HFFc6 (cell line): ENCODE results near the gene LGALS4. TPM values are rescaled to one million over a fixed set of nuclear protein-coding genes. Genes with fewer than 3 reads are reported as not detected.

ENCODE experiments used
- DNase-seq: peaks from one replicate; pipeline ENCODE4 v3.0.0-alpha.2; 2018
- H3K27ac Mint-ChIP-seq: 2 replicates; pipeline ENCODE4 v1.8.0; 2020; ENCODE audit warnings: mild to moderate bottlenecking, mixed read lengths
- H3K27me3 Mint-ChIP-seq: 2 replicates; pipeline ENCODE4 v1.8.0; 2021; ENCODE audit warnings: mild to moderate bottlenecking, moderate library complexity, mixed read lengths; ENCODE audit not compliant: insufficient read depth
- H3K36me3 Mint-ChIP-seq: 2 replicates; pipeline ENCODE4 v1.8.0; 2021; ENCODE audit warnings: low read depth, mixed read lengths
- H3K4me1 Mint-ChIP-seq: 2 replicates; pipeline ENCODE4 v1.8.0; 2020; ENCODE audit warnings: low read depth, mixed read lengths
- H3K4me3 Mint-ChIP-seq: 2 replicates; pipeline ENCODE4 v1.8.0; 2020; ENCODE audit warnings: mild to moderate bottlenecking, moderate library complexity, mixed read lengths
- H3K9me3 Mint-ChIP-seq: 2 replicates; pipeline ENCODE4 v1.8.0; 2020; ENCODE audit warnings: mild to moderate bottlenecking, mixed read lengths
- total RNA-seq, 6 experiments: library from RNA; stranded (reverse); fragmentation: NEBNext Ultra II Directional; extraction: Animal tissue kit (Norgen Biotek cat#: 25700); gene quantifications; 2 replicates in 1 of 6; 3 replicates in 5 of 6; pipeline ENCODE4 v1.2.3, GENCODE V29; 2021
- TF ChIP-seq, protein P1 (sequence below): fragments of 200-600 bp; sonication (generic); IDR thresholded peaks from 2 replicates; pipeline ENCODE4 v1.5.0; 2021; ENCODE audit warnings: antibody characterized with exemption, mild to moderate bottlenecking

LGALS4 gene
- total RNA-seq, 6 experiments from 2014 or later, result 0.43 TPM; not detected in 5

- Mint-ChIP-seq H3K9me3 (no peaks in the 10 kb centered on the region), H3K36me3 (peaks cover 38% of the 10 kb centered on the region), H3K27me3 (peaks cover 5% of the 10 kb centered on the region), H3K27ac (peak overlapping the region; percentile 98), H3K4me3 (peak overlapping the region; percentile 91), H3K4me1 (peaks cover 50% of the 10 kb centered on the region)
- TF ChIP-seq, protein P1, sequence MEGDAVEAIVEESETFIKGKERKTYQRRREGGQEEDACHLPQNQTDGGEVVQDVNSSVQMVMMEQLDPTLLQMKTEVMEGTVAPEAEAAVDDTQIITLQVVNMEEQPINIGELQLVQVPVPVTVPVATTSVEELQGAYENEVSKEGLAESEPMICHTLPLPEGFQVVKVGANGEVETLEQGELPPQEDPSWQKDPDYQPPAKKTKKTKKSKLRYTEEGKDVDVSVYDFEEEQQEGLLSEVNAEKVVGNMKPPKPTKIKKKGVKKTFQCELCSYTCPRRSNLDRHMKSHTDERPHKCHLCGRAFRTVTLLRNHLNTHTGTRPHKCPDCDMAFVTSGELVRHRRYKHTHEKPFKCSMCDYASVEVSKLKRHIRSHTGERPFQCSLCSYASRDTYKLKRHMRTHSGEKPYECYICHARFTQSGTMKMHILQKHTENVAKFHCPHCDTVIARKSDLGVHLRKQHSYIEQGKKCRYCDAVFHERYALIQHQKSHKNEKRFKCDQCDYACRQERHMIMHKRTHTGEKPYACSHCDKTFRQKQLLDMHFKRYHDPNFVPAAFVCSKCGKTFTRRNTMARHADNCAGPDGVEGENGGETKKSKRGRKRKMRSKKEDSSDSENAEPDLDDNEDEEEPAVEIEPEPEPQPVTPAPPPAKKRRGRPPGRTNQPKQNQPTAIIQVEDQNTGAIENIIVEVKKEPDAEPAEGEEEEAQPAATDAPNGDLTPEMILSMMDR, result no peak
- DNase-seq, result peak; percentile 90
These were observed 36.6 kb upstream of the LGALS4 start for GRCh38 chr19:38849147-38849859.

DNA sequence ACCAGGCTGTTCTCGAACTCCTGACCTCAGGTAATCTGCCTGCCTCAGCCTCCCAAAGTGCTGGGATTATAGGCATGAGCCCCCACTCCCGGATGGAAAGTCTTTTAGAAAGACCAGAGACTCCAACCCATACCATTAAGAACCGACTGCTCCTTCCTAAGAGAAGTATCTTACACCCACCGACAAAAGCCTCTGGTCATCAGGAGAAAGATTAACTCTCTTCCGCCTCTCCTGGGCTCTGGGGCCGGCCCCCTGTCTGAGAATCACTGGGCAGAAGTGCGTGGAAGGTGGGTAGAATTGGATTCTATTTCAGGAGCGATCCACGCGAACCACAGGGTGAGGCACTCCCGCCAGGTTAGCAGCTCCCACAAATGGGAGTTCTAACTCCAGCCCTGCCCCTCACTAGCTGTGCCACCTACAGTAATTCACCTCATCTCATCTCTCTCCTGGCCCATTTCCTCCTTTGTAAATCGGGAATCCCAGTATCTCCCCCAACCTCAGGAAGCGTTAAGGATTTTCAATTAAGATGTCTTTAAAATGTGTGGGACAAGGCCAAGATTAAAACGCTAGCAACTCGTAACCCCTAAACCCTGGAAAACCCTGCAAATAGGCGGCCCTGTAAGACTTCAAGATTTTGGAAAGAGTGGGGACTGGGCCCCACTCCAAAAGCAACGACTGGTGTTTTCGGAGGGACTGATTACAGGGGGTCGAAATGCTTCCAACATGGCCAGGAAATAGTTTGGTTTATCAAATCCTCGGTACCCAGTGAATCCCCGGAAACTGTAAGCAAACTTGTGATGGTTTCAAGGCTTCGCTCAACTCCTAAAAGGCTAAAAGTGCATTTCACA is 35.8 kb upstream of the LGALS4 start:
- no peaks in the 10 kb centered on the region for H3K9me3 Mint-ChIP-seq

GRCh38 chr19:38846097-38846496 is 33.4 kb upstream of the LGALS4 start:
- H3K4me3 Mint-ChIP-seq, result no peak overlapping the region
- peak overlapping the region; percentile 56; the same call in 1 of the 2 replicates for H3K27ac Mint-ChIP-seq
- peaks cover 64% of the 10 kb centered on the region for H3K36me3 Mint-ChIP-seq
- no peak for DNase-seq
- H3K9me3 Mint-ChIP-seq, result no peaks in the 10 kb centered on the region
- H3K27me3 Mint-ChIP-seq, result peaks cover 23% of the 10 kb centered on the region
- peaks cover 57% of the 10 kb centered on the region for H3K4me1 Mint-ChIP-seq
- TF ChIP-seq, protein P1, result no peak

More for the DNA sequence above, 35.8 kb upstream of the LGALS4 start:
- TF ChIP-seq, protein P1, result no peak
- peak overlapping the region; percentile 98 for H3K27ac Mint-ChIP-seq
- H3K36me3 Mint-ChIP-seq, result peaks cover 45% of the 10 kb centered on the region
- peak overlapping the region; percentile 91 for H3K4me3 Mint-ChIP-seq
- H3K4me1 Mint-ChIP-seq, result peaks cover 58% of the 10 kb centered on the region
- peaks cover 7% of the 10 kb centered on the region for H3K27me3 Mint-ChIP-seq
- DNase-seq, result no peak

DNA sequence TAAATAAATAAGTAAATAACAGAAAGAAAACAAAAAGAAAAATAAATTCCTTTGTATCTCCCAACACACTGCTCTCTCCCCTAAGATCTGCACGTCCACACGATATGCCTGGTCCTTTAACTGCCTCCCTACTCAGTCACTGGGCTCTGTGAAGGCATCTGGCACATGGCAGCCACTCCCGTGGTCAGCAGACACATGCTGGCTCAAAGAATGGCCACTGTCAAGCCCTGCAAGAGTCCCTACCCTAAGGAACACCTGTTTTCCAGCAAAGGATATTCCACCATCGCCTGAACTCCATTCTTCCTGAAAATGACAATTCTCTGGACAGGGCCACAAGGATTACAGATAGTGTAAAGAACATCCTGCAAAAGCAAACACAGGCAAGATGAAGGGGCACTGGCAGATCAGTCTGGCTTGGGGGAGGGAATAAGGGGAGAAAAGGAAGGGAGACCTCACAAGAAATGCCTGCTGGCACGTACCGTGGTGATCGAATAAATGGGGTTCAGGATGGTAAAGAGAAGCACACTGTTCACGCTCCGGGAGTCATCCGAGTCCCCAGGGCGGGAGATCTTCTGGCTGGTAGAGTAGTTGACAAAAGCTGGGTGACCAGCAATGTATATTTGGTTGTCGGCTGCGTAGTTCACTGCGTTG is 32.8 kb upstream of the LGALS4 start:
- peak overlapping the region; percentile 72 for H3K27ac Mint-ChIP-seq
- TF ChIP-seq, protein P1, result no peak
- H3K9me3 Mint-ChIP-seq, result no peaks in the 10 kb centered on the region
- peaks cover 57% of the 10 kb centered on the region for H3K4me1 Mint-ChIP-seq
- peaks cover 70% of the 10 kb centered on the region for H3K36me3 Mint-ChIP-seq
- peaks cover 24% of the 10 kb centered on the region for H3K27me3 Mint-ChIP-seq
- no peak for DNase-seq
- no peak overlapping the region for H3K4me3 Mint-ChIP-seq

GRCh38 chr19:38844093-38844686 is 31.4 kb upstream of the LGALS4 start:
- peaks cover 80% of the 10 kb centered on the region for H3K36me3 Mint-ChIP-seq
- DNase-seq, result no peak
- H3K27ac Mint-ChIP-seq, result peak overlapping the region; percentile 51; the same call in 1 of the 2 replicates
- no peaks in the 10 kb centered on the region for H3K9me3 Mint-ChIP-seq
- peaks cover 19% of the 10 kb centered on the region for H3K27me3 Mint-ChIP-seq
- no peak overlapping the region for H3K4me3 Mint-ChIP-seq
- H3K4me1 Mint-ChIP-seq, result peaks cover 69% of the 10 kb centered on the region
- TF ChIP-seq, protein P1, result no peak
